ENCODE data around the gene LSM7. TPM values are rescaled to one million over a fixed set of nuclear protein-coding genes. Genes with fewer than 3 reads are reported as not detected.

Gene LSM7
- total RNA-seq, result 190 and 192 TPM in 2 replicates

- no peaks in the 10 kb centered on the region for H3K9me3 Mint-ChIP-seq
- intact Hi-C loops (cut with micrococcal nuclease), result loop anchor here (2.0 to 5.0 kb wide), 3 partner anchors 41 to 178 kb away; partner anchors contain the start of gene AP3D1
- H3K36me3 Mint-ChIP-seq (ENCODE audit: low read depth), result peaks cover 31% of the 10 kb centered on the region
- peaks cover 51% of the 10 kb centered on the region for H3K4me1 Mint-ChIP-seq
- DNase-seq, result peak; percentile 98
- H3K4me3 Mint-ChIP-seq, result peak within 1 kb of the TSS; percentile 95
- H3K27ac Mint-ChIP-seq, result peak within 1 kb of the TSS; percentile 97
- no peaks in the 10 kb centered on the region for H3K27me3 Mint-ChIP-seq
Observed at GRCh38 chr19:2328401-2329148, at the start of gene LSM7, which contains the start of gene SPPL2B. Gene LSM7, minus strand, starts transcription at chr19:2328586. Its CDS starts 20 bp downstream, at chr19:2328566. Gene SPPL2B, plus strand, starts transcription at chr19:2328684. Its CDS starts 26 bp downstream, at chr19:2328710.

DNA sequence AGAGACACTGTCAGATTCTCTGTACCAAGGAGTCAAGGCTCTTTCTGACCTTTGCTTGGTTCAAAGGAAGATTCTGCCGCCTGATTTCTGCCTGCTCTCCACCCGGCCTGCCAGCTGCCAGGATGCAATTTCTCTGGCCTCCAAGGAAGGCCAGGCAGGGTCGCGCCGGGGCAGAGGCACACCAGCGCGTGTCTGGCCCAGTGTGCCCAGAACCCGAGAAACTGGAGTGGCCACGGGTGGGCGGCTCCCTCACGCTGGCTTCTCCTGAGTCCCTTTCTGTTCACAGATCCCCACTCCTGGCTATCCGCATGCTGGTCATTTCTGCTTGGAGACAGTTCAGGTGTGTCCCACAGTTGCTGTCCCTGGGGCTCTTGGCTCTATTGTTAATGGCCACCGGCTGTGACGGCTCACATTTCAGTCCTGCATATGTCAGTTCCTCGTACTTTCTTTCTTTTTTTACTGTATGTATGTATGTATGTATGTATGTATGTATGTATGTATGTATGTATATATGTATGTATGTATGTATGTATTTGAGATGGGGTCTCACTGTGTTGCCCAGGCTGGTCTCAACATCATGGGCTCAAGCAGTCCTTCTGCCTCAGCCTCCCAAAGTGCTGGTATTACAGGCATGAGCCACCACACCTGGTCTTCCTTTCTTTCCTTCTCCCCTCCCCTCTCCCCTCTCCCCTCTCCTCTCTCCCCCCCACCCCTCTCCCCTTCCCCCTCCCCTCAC lies 48.6 kb upstream of the LSM7 start:
- Mint-ChIP-seq H3K4me1 (no peaks in the 10 kb centered on the region), H3K27ac (no peak overlapping the region), H3K4me3 (no peak overlapping the region), H3K9me3 (peaks cover 15% of the 10 kb centered on the region), H3K27me3 (no peaks in the 10 kb centered on the region), H3K36me3 (ENCODE audit: low read depth) (peaks cover 6% of the 10 kb centered on the region)
- no peak for DNase-seq
- intact Hi-C loops (cut with micrococcal nuclease), result no loop called here

- Mint-ChIP-seq H3K36me3 (ENCODE audit: low read depth) (peaks cover 4% of the 10 kb centered on the region), H3K4me1 (no peaks in the 10 kb centered on the region), H3K27me3 (no peaks in the 10 kb centered on the region), H3K9me3 (peaks cover 11% of the 10 kb centered on the region), H3K4me3 (no peak overlapping the region), H3K27ac (no peak overlapping the region)
- intact Hi-C loops (cut with micrococcal nuclease), result no loop called here
- DNase-seq, result no peak
Observed at GRCh38 chr19:2375353-2376121, 47.2 kb upstream of the LSM7 start.

DNA sequence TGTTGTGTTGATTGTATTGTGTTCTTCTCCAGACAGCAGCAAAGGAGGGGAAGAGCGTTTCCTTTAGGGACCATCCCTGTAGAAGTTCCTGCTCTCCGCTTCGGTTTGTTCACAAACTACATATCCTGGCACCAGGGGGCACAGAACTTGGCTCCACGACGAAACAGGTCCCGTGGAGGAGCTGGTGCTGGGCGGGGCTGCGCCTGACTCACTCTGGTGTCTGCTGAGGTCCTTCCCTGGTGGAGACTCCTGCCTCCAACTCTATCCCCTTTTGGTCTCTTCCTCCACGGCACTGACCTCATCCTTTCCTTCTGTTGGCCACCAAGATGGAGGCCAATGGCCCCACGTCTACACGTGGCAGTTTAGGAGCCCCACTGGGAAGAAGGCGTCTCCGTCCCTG lies 46.4 kb upstream of the LSM7 start:
- Mint-ChIP-seq H3K36me3 (ENCODE audit: low read depth) (peaks cover 4% of the 10 kb centered on the region), H3K27ac (no peak overlapping the region), H3K4me3 (no peak overlapping the region), H3K4me1 (no peaks in the 10 kb centered on the region), H3K27me3 (no peaks in the 10 kb centered on the region), H3K9me3 (peaks cover 10% of the 10 kb centered on the region)
- DNase-seq, result no peak
- intact Hi-C loops (cut with micrococcal nuclease), result no loop called here

DNA sequence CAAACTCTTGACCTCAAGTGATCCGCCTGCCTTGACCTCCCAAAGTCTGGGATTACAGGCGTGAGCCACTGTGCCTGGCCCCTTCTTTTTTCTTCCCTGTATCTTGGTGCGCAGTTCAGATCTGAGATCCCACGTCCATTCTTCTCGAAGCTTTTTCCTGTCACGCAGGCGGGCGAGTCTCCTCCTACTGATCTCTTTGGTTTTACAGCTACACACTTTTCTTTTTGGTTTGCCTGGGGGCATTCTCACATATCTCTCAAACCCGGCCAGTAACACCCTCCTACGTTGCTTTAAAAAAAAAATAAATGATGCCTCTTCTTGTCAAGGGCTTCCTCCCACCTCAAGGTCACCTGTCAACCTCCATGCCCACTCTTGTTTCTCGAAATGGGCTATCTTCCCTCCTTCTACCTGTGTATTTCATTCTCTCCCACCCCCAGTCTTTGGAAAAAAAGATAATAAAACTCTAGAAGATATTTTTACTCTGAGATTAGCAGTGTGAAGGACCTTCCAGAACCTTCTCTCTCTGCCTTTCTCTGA lies 43.8 kb upstream of the LSM7 start:
- peaks cover 2% of the 10 kb centered on the region for H3K36me3 Mint-ChIP-seq (ENCODE audit: low read depth)
- H3K4me1 Mint-ChIP-seq, result no peaks in the 10 kb centered on the region
- H3K27me3 Mint-ChIP-seq, result no peaks in the 10 kb centered on the region
- DNase-seq, result no peak
- no peak overlapping the region for H3K4me3 Mint-ChIP-seq
- intact Hi-C loops (cut with micrococcal nuclease), result no loop called here
- no peak overlapping the region for H3K27ac Mint-ChIP-seq
- H3K9me3 Mint-ChIP-seq, result peaks cover 5% of the 10 kb centered on the region

GRCh38 chr19:2371656-2372055 lies 43.3 kb upstream of the LSM7 start:
- no peak for DNase-seq
- Mint-ChIP-seq H3K4me1 (no peaks in the 10 kb centered on the region), H3K9me3 (peaks cover 5% of the 10 kb centered on the region), H3K36me3 (ENCODE audit: low read depth) (peaks cover 2% of the 10 kb centered on the region), H3K4me3 (no peak overlapping the region), H3K27me3 (no peaks in the 10 kb centered on the region), H3K27ac (no peak overlapping the region)
- intact Hi-C loops (cut with micrococcal nuclease), result no loop called here

DNA sequence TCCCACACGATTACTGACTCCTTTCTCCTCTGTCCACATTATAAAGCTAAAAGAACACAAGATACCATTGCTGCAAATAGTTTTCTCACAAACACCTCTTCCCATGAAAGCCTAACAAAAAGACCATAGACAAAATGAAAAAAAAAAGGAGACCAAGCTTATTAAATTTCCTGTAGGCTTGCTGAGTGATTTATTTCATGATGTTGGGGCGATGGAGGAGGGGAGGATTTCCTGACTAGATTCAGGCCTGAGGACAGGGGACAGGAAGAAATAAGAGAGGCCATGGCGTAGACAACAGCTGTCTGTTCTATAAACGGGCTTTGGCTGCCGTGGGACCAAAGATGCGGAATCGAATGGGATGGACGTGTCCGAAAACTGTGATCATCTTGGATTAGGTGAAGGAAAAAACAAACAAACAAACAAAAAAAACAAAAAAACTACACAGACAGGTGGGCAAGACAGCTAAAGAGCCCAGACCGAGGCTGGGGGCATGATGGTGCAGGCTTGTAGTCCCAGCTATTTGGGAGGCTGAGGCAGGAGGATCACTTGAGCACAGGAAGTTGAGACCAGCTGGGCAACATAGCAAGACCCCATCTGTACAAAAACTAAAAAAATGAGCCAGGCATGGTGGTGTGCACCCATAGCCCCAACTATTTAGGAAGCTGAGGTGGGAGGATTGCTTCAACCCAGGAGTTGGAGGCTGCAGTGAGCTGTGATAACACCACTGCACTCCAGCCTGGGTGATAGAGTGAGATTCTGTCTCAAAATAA lies 37.0 kb upstream of the LSM7 start:
- Mint-ChIP-seq H3K9me3 (peaks cover 5% of the 10 kb centered on the region), H3K36me3 (ENCODE audit: low read depth) (peaks cover 2% of the 10 kb centered on the region), H3K27me3 (peaks cover 9% of the 10 kb centered on the region), H3K4me3 (no peak overlapping the region), H3K4me1 (peaks cover 6% of the 10 kb centered on the region), H3K27ac (no peak overlapping the region)
- no peak for DNase-seq
- intact Hi-C loops (cut with micrococcal nuclease), result no loop called here

- Mint-ChIP-seq H3K27ac (no peak overlapping the region), H3K4me1 (peaks cover 7% of the 10 kb centered on the region), H3K4me3 (no peak overlapping the region), H3K27me3 (peaks cover 16% of the 10 kb centered on the region), H3K9me3 (peaks cover 4% of the 10 kb centered on the region), H3K36me3 (ENCODE audit: low read depth) (no peaks in the 10 kb centered on the region)
- no peak for DNase-seq
- intact Hi-C loops (cut with micrococcal nuclease), result no loop called here
Observed at GRCh38 chr19:2363419-2363818, 35.0 kb upstream of the LSM7 start.

- intact Hi-C loops (cut with micrococcal nuclease), result no loop called here
- DNase-seq, result no peak
- Mint-ChIP-seq H3K4me1 (peaks cover 7% of the 10 kb centered on the region), H3K9me3 (no peaks in the 10 kb centered on the region), H3K27ac (no peak overlapping the region), H3K36me3 (ENCODE audit: low read depth) (no peaks in the 10 kb centered on the region), H3K4me3 (no peak overlapping the region), H3K27me3 (peaks cover 16% of the 10 kb centered on the region)
Observed at GRCh38 chr19:2362970-2363300, 34.5 kb upstream of the LSM7 start.

DNA sequence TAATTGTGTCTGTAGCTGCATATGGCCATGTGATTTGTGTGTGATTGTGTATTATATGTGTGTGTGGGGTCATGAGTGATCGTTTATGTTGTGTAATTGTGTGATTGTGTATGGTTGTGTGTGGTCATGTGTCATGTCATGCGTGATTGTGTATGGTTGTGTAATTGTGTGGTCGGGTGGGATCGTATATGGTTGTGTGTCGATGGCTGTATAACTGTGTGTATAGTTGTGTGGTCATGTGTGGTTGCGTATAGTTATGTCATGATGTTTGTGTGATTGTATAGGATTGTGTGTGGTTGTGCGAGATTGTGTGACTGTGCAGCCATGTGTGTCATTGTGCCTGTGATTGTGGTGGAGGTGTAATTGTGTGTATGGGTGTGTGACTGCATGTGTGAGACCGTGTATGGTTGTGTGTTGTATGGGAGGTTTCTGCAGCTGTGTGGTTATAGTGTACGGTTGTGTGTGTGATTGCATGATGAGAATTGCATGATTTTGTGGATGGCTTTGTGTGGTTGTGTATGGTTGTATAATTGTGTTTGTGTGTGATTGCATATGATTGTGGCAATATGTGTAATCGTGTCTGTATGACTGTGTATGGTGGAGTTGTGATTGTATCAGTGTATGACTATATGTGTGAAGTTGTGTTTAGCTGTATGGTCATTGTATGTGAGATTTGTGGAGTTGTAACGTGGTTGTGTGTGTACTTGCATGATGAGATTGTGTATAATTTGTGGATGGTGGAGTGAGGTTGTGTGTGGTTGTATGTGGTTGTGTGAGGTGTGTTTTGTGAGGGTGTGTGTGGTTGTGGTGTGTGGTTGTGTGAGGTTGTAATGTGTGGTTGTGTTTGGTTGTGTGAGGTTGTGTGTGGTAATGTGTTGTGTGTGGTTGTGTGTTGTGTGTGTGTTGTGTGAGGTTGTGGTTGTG lies 33.9 kb upstream of the LSM7 start:
- intact Hi-C loops (cut with micrococcal nuclease), result no loop called here
- DNase-seq, result no peak
- H3K27ac Mint-ChIP-seq, result no peak overlapping the region
- H3K4me1 Mint-ChIP-seq, result peaks cover 7% of the 10 kb centered on the region
- H3K27me3 Mint-ChIP-seq, result peaks cover 16% of the 10 kb centered on the region
- H3K4me3 Mint-ChIP-seq, result no peak overlapping the region
- H3K36me3 Mint-ChIP-seq (ENCODE audit: low read depth), result no peaks in the 10 kb centered on the region
- H3K9me3 Mint-ChIP-seq, result no peaks in the 10 kb centered on the region

DNA sequence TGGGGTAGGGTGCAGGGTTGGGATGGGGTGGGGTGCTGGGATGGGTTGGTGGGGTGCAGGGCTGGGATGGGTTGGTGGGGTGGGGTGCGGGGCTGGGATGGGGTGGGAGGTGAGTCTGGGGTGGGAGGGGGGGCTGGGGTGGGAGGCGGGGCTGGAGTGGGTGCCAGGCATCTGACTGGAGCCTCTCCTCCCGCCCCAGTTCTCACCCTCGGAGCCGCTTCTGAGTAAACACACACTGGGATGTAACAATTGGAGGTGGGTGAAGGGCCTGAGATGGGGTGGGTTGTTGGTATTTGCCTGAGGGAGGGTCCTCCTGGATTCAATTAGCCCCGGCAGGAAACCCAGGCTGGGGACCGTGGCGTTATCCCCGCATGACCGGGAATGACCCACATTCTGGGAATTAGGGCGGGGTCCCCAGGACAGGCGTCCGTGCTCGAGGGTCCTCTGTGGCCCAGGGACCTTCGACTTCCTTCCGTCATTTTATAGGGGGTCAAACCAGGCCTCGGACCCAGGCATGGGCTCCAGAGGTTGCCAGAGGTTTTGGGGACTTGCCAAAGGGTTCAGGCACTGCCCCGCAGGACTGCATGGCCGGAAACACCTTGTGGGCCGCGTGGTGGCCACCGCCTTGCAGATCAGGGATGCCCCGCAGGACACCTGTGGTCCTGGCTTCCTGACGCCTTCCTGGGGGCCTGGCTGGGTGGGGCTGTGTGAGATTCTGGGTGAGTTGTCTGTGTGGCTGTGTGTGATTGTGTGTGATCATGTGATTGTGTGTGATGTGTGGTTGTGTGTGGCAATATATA lies 33.1 kb upstream of the LSM7 start:
- no peak overlapping the region for H3K27ac Mint-ChIP-seq
- H3K4me3 Mint-ChIP-seq, result no peak overlapping the region
- peaks cover 16% of the 10 kb centered on the region for H3K27me3 Mint-ChIP-seq
- H3K36me3 Mint-ChIP-seq (ENCODE audit: low read depth), result no peaks in the 10 kb centered on the region
- H3K4me1 Mint-ChIP-seq, result peaks cover 7% of the 10 kb centered on the region
- H3K9me3 Mint-ChIP-seq, result no peaks in the 10 kb centered on the region
- intact Hi-C loops (cut with micrococcal nuclease), result no loop called here
- no peak for DNase-seq

- H3K27ac Mint-ChIP-seq, result no peak overlapping the region
- intact Hi-C loops (cut with micrococcal nuclease), result no loop called here
- DNase-seq, result no peak
- H3K4me1 Mint-ChIP-seq, result peaks cover 7% of the 10 kb centered on the region
- no peaks in the 10 kb centered on the region for H3K9me3 Mint-ChIP-seq
- H3K36me3 Mint-ChIP-seq (ENCODE audit: low read depth), result no peaks in the 10 kb centered on the region
- H3K4me3 Mint-ChIP-seq, result no peak overlapping the region
- H3K27me3 Mint-ChIP-seq, result peaks cover 16% of the 10 kb centered on the region
Observed at GRCh38 chr19:2360833-2361232, 32.4 kb upstream of the LSM7 start.

Data from activated CD4-positive, alpha-beta T cell treated with anti-CD3 and anti-CD28 coated beads, Interleukin-2, amount 10 ng/mL, durations not matched to agents 24 days and 14 days (primary cell).